ENCODE data around the gene ZNF79.

Gene ZNF79

GRCh38 chr9:127421057-127421456 is 3.1 kb upstream of the ZNF79 start:
- Histone ChIP-seq H3K36me3 (no peaks in the 10 kb centered on the region), H3K27ac (no peak overlapping the region), H3K9me3 (no peaks in the 10 kb centered on the region), H3K4me3 (no peak overlapping the region), H3K27me3 (no peaks in the 10 kb centered on the region), H3K4me1 (peaks cover 0 to 47% (median 26%) of the 10 kb centered on the region in 4 donors)
- intact Hi-C loops (cut with DNase I; ENCODE audit: low total_unique reads), result no loop called here
- no peak for TF ChIP-seq CTCF (IDR thresholded peaks at IDR 0.05)
- no peak for DNase-seq

GRCh38 chr9:127422133-127422782 is 1.9 kb upstream of the ZNF79 start:
- intact Hi-C loops (cut with DNase I; ENCODE audit: low total_unique reads), result no loop called here
- no peak for TF ChIP-seq CTCF (IDR thresholded peaks at IDR 0.05)
- no peak overlapping the region for H3K4me3 ChIP-seq
- DNase-seq, result no peak
- H3K9me3 ChIP-seq, result no peaks in the 10 kb centered on the region
- H3K27me3 ChIP-seq, result no peaks in the 10 kb centered on the region
- no peaks in the 10 kb centered on the region for H3K36me3 ChIP-seq
- no peak overlapping the region for H3K27ac ChIP-seq
- H3K4me1 ChIP-seq, result peaks cover 0 to 45% (median 31%) of the 10 kb centered on the region in 4 donors

- Histone ChIP-seq H3K4me1 (peaks cover 0 to 40% (median 32%) of the 10 kb centered on the region in 4 donors), H3K4me3 (peak overlapping the region; percentile 63 to 88), H3K27ac (peak overlapping the region; percentile 81 to 87), H3K9me3 (no peaks in the 10 kb centered on the region), H3K27me3 (no peaks in the 10 kb centered on the region), H3K36me3 (no peaks in the 10 kb centered on the region)
- no peak for TF ChIP-seq CTCF (IDR thresholded peaks at IDR 0.05)
- no peak for DNase-seq
- intact Hi-C loops (cut with DNase I; ENCODE audit: low total_unique reads), result no loop called here
Measured at GRCh38 chr9:127422787-127423186, 1.4 kb upstream of the ZNF79 start.

GRCh38 chr9:127423476-127423933 is 677 bp upstream of the ZNF79 start:
- Histone ChIP-seq H3K4me1 (peaks cover 0 to 40% (median 29%) of the 10 kb centered on the region in 4 donors), H3K4me3 (peak overlapping the region; percentile 63 to 88), H3K27me3 (no peaks in the 10 kb centered on the region), H3K27ac (peak overlapping the region; percentile 81 to 87), H3K36me3 (peaks cover 0 to 5% (median 0%) of the 10 kb centered on the region in 3 donors), H3K9me3 (no peaks in the 10 kb centered on the region)
- intact Hi-C loops (cut with DNase I; ENCODE audit: low total_unique reads), result no loop called here
- DNase-seq, result no peak
- TF ChIP-seq CTCF (IDR thresholded peaks at IDR 0.05), result no peak

GRCh38 chr9:127424676-127424999 is 456 bp downstream of the ZNF79 start:
- Histone ChIP-seq H3K36me3 (peaks cover 8 to 17% (median 10%) of the 10 kb centered on the region in 3 donors), H3K9me3 (no peaks in the 10 kb centered on the region), H3K27me3 (no peaks in the 10 kb centered on the region), H3K27ac (peak overlapping the region; percentile 81 to 87), H3K4me1 (peaks cover 0 to 40% (median 29%) of the 10 kb centered on the region in 4 donors), H3K4me3 (peak overlapping the region; percentile 63 to 88)
- no peak for TF ChIP-seq CTCF (IDR thresholded peaks at IDR 0.05)
- intact Hi-C loops (cut with DNase I; ENCODE audit: low total_unique reads), result no loop called here
- peak in 1 of 2 donors; percentile 39 for DNase-seq
